Vagina (tissue), 2 donors: ENCODE results near the gene CD8B2.
"Not testable (repeated sequence)": the region's sequence is repeated elsewhere in the genome, so short reads cannot be mapped to it uniquely, and the experiment has no call there.

Experiments used
- CTCF ChIP-seq, 3 experiments: fragments of 450-650 bp in 2 of 3; fragments of 200-600 bp in 1 of 3; sonication (generic) in 1 of 3; IDR thresholded peaks; one replicate each; pipeline ENCODE4 v1.5.1; 2017 to 2019; ENCODE audit warnings: antibody characterized with exemption in 3 of 3, mild to moderate bottlenecking in 2 of 3, moderate library complexity in 2 of 3
- POLR2A ChIP-seq, 2 donors: fragments of 450-650 bp; IDR thresholded peaks; one replicate each; pipeline ENCODE4 v1.6.1; 2017; ENCODE audit warnings: antibody characterized with exemption in 2 of 2, mild to moderate bottlenecking in 2 of 2, moderate library complexity in 2 of 2

GRCh38 chr2:106504787-106505186 lies 17.6 kb downstream of the CD8B2 start:
- TF ChIP-seq CTCF, POLR2A (IDR thresholded peaks at IDR 0.05): not testable (repeated sequence)
